Testis (tissue), 2 donors: ENCODE data around the gene CRIP3.

Experiments used
- CTCF ChIP-seq, 3 experiments: fragments of 450-650 bp in 2 of 3; fragments of 200-600 bp in 1 of 3; sonication (generic) in 1 of 3; IDR thresholded peaks; one replicate each; pipeline ENCODE4 v1.5.1; 2016 to 2019; ENCODE audit warnings: antibody characterized with exemption in 3 of 3, mild to moderate bottlenecking in 2 of 3, moderate library complexity in 1 of 3
- POLR2A ChIP-seq: fragments of 450-650 bp; IDR thresholded peaks from one replicate; pipeline ENCODE4 v1.6.1; 2017; ENCODE audit warnings: antibody characterized with exemption, mild to moderate bottlenecking, moderate library complexity

- TF ChIP-seq POLR2A = no peak
- no peak for TF ChIP-seq CTCF (IDR thresholded peaks at IDR 0.05)
Measured at GRCh38 chr6:43282060-43282459, 26.6 kb downstream of the CRIP3 start.
